Measurements from ENCODE around the gene PAIP2B.
"Not testable (repeated sequence)": the region's sequence is repeated elsewhere in the genome, so short reads cannot be mapped to it uniquely, and the experiment has no call there.

PAIP2B gene

DNA sequence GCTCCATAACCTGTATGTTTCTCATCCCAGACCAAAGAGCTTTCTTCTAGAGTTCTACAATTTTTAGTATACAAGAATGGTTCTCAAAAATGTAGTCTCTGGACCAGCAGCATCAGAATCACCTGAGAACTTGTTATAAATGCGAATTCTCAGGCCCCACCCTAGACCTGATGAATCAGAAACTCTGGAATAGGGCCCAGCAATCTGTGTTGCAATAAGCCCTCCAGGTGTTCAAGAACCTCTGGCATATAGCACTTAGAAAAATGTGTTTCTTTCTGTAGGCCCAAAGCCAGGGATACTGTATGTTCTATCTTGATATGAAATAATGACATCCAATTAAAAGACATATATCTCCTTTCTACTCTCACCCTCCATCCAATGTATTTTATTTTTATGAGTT is 10.4 kb downstream of the PAIP2B start:
- no peak for DNase-seq (ENCODE audit: low spot score)

DNA sequence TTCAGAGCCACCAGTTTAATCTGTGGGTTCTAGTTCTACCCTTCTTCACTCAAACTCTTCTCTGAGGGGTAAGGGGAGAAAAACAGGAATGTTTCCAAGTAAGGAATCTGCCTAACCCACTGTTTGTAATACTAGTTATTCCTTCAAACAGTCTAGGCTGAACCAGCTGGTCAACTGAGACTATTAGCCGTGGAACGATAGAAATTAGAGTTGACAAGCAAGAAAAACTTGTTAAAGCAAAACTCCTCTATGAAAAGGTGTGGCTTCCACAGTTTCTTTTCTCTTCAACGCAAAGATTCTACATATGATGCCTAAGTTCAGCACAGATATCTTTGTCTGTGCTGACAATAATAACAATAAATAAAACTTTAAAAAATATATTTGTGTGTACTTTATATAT is 11.5 kb downstream of the PAIP2B start:
- no peak for DNase-seq (ENCODE audit: low spot score)

DNA sequence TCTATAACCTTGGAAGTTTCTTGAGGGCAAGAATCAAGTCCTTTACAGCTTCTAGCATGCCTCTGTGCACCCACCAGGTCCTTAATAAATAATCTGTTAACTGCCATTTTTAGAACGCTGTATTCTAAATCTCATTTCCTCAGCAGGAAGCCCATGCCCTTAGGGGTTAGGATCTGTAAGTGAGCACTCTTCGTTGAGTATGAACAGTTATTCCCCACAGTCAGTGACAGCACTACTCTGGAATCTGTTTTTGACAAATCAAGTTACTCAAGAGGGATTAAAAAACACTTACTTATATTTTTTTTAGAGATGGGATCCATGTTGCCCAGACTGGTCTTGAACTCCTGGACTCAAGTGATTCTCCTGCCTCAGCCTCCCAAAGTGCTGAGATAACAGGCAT is 14.6 kb downstream of the PAIP2B start:
- DNase-seq (ENCODE audit: low spot score) = no peak

DNA sequence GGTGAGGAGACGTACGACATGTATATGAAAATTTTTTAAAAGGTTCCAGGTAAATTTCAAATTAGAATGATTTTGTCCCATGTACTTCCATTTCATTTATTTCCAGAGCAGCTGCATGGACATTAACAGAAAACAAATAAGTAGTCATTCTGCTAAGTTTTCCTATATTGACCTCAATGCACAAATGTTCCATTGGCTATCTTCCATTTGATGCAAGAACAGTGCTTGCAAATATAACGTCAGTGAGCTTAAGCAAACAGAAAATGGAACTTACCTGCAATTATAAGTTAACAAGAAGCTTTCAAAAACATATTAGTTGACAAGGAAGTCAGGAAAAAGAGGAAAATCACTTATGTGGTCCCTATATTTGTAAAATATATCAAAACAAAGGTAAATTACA is 16.6 kb downstream of the PAIP2B start:
- no peak for DNase-seq (ENCODE audit: low spot score)

DNA sequence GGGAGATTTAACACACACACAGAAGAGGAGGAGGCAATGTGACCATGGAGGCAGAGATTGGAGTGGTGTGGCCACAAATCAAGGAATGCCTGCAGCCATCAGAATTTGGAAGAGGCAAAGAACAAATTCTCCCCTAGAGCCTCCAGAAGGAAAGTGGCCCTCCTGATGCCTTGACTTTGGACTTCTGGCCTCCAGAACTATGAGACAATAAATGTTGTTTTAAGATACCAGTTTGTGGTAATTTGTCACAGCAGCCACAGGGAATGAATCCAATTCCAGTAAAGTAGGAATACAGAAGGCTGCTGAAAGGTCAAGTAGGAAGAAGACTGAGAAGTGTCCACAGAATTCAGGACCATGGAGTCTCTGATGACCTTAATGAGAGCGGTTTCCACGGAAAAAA is 18.1 kb downstream of the PAIP2B start:
- no peak for DNase-seq (ENCODE audit: low spot score)

DNA sequence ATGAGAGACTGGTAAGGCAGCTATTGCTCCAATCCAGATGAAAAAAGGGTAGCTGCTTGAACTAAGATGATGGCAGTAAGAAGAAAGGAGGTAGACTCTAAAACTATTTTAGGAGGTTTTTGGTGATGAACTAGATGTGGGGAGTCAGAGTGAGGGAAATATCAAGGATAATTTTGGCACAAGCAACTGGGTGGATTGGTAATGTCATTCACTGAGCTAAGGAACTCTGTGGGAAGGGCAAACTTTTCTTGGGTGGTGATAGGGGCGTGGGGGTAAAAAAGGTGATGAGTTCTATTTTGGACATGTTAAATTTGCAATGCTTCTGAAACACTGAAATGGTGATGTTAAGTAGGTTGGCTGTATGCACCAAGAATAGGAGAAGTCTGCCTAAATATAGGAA is 19.3 kb downstream of the PAIP2B start:
- no peak for DNase-seq (ENCODE audit: low spot score)

DNA sequence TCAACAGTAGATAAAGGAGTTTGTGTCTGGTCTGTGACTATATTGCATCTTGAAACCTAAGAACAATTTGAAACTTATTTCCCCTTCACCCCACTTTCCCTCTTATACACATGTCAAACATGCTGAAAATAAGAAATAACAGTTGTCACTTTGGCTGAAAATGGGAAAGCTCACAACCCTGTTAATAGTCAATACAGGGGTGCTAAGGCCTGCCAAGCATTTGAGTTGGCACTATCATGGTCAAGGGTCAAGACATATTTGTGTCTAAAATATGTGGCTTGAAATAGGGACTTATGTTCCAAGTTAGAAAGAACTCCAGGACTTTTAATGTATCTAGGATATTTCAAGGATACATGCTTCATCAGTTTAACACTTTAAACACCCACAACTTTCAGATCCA is 20.6 kb downstream of the PAIP2B start:
- DNase-seq (ENCODE audit: low spot score) = no peak

DNA sequence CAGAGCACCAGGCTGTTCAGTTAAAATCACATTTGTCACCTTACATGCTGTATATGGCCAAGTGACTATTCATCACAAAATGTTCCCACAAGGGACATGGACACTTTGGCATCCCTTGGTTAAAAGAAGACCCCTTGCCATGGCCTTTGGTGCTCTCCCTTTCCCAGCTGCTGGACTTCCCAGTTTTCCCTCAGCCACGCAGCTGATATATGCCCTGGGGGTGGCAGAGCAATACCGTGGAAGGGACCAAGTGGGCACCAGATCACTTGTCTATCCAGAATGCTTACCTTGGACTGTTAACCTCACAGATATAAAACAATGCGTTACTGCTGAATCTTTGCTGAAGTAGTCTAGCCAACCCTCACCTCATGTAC is 35.3 kb downstream of the PAIP2B start:
- no peak for DNase-seq (ENCODE audit: low spot score)

DNA sequence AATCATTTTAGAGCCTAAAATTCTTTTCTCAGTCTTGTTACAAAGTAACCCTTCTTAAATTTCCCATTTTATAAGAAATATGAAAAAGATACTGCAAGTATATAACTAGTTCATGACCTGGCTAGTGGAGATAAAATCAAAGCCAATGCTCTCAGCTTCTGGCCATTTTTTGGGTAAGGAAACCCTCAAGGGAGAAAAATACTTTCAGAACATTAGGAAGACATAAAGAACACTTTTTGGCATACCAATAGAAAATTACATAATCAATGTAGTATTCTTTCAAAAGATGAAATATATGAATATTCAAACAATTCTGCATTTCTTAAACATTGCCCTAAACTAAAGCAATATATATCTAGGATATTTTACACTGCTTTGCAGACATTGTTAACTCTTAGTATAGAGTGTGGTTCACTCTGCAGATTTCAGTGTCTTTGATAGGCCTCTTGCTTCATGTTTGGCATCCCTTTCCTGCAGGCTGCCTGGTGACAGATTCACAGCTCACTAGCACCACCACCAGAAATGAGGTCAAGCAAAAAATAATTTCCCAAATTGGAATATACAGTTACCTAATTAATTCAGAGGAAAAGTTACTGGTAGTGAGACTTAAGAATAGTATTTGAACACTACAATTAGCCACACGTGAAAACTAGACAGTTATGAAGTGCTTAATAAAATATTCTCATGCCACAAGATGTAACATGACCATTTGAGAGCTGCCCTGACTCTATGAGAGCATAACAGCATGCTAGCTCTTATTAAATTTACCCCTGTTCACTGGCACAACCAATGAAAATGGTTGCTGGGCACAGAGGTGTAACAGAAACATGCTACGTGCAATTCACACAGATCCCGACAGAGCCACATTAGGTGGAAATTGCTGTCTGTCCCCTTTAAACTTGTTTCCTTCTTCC is 36.0 kb downstream of the PAIP2B start:
- DNase-seq (ENCODE audit: low spot score) = no peak

DNA sequence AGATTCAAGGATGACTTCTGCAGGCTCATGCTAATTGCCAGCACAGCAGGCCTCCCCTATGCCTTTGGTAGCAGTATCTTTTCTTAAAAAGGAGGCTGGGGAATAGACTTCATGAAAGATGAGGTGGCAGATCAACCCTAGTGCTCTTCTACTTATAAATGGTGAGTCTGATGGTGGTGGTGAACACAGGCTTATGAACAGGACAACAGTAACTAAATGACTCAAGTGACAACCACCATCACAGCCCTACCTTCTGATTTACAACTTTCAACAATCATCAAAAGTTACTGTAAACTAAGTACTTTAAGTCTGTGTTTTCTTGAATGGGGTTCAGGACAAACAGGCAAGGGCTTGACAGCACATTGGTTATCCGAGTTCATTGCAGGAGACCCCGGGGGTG is 39.3 kb downstream of the PAIP2B start:
- DNase-seq (ENCODE audit: low spot score) = no peak

DNA sequence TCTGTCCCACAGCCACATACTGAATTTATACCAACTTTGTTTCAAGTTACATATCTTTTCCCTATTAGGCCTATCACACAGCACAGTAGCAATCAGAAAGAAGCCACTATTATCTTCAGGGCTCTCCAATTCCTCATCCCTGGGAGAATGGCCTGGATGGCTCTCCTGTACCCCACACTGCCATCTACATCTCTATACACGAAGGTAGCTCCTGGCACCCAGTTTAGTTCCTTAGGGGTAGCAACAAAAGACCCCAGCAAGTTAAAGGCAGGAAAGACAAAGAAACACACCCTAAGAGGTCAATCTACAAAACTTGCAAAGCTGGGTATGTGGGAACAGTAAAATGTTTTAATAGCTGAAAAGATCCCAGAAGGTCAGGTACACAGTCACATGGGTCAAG is 39.9 kb downstream of the PAIP2B start:
- DNase-seq (ENCODE audit: low spot score) = no peak

DNA sequence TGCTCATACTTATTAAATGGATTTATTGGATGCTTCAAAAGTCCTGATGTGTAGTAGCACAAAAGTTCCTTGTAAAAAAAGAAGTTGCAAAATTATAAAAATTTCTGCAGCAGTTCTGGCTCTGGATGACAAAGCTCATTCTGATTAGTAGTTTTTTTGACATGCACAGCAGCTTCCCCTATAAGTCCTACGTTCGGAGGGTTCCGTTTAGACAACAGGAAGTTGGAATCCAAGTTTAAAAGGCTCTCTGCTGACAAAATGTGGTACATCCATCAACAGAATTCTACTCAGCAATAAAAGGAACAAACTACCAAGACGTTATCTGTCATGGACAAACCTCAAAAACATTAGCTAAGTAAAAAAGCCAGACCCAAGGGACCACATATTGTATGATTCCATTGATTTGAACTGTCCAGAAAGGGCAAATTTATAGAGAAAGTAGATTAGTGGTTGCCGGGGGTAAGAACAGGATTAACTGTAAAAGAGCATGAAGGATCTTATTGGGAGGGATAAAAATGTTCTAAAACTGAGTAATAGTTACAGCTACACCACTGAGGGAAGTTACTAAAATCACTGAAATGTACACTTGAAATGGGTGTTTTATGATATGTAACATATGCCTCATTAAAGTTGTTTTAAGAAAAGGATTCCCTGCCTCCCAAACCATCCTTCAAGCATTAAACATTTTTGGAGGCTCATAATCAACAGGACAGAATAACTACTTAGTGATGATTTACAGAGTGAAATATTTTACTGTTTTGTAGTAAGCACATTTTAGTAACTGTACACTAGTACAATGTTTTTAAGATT is 43.4 kb downstream of the PAIP2B start:
- DNase-seq (ENCODE audit: low spot score) = not testable (repeated sequence)

DNA sequence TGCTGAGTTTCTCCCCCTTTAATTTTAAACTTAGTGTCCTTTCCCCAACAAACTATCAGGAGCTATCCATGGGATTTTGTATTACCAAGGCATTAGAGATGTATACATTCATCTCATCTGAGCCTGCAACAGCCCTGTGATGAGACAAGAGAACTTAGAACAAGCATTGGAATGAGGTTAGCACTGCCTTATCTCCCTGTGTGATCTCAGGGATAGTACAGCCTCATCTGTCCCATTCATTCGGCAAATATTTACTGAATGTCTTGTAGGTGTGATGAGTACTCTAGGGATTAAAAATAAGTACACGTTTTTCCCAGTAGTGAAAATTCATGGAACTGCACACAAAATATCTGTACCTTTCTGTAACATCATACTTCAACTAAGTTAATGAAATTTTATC is 45.6 kb downstream of the PAIP2B start:
- DNase-seq (ENCODE audit: low spot score) = no peak

DNA sequence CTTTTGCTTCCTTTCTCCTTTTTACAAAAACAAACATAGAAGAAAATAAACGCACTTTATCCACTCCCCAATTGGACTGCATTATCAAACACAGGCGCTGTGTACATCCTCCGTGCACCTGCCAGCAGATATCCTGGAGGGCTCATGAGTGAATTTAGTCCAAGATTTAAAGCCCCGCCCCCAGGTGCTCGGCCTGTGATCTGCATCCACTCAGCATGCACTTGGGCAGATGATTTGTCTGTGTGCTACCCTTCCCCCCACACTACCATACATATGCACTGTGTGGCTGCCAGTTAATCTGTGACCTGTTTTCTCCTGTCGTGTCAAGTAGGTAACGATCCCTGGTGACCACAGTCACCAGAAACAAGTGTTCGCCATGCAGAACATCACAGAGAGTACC is 48.1 kb downstream of the PAIP2B start:
- DNase-seq (ENCODE audit: low spot score) = not testable (repeated sequence)

DNA sequence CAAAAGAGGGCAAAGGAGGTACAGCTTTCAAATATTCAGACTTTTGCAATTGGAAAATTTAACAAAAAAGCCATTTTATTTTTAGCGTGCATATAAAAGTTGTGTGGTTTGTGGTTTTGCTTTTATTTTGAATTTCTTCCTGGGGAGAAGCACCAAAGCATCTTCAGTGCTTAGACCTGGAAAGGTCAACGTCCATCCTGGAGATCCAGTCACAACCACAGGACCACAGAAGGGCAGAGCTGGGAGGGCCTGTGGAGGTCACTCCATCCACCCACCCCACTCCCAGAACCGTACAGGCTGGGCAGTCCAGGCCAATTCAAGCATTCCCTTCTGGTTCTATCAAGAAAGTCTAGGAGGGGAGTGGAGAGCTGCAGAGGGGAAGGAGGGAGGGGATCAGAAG is 52.7 kb downstream of the PAIP2B start:
- DNase-seq (ENCODE audit: low spot score) = no peak

DNA sequence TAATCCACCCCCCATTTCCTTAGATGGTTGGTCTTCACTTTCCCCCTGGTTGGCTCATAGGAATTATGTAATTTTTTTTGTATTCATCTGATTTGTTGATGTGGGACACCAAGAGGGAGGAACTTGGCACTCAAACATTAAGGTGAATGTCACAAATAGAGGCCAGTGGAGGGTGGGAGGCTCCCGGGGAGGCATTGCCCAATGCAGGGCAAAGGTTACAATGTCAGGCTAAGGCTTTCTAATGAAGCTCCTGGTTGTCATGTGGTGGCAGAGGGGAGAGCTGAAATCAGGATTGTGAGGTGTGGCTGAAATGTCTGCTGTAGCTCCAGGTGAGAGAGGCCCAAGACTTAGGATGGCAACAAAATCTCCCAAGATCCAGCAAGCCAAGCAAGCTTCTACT is 53.8 kb downstream of the PAIP2B start:
- DNase-seq (ENCODE audit: low spot score) = no peak

DNA sequence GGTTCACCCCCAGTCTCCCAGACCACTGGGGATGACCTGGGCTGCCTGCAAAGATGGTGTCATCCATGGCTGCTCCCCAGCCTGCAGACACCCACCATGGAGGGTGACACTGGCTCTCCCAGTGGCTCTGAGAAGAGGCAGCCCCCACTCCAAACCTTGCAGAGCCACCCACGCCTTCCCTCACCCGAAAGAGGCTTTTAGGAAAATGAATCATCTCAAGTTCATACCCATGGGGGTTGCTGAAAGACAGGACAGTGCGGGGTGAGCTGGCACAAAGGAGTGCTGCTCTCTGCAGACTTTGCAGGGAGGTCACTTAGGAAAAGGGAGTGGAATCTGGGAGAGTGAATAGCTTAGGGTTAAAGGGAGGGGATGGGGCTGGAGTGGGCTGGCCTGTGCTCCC is 60.1 kb downstream of the PAIP2B start:
- no peak for DNase-seq (ENCODE audit: low spot score)

DNA sequence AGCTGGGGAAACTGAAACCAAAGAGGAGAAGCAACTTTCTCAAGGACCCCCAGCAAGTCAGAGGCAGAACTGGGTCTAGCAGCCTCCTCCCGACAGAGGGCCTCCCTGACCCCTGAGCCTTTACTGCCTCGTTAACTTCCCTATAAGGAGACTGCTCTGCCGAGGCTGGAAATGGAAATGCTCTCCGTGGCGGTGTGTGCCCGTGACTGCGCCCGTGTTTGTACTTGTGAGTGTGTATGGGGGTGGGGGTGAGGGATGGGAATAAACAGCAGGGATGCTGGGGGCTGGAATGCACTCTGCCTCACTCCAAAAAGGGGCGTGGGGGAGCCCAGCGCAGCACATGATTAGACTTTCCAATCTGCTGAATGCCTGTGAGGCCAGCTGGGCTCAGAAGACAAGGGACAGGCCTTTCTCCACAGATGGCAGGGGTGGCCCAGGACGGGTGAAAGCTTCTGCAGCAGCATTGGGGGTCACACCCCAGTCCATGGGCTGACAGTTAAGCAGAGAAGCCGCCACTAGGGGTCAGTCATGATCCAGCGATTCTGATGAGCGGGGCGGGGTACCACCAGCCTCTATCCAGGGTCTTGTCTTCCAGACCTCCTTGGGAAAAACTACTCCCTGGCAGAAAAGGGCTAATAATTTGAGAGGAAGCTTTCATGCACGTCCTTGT is 69.6 kb downstream of the PAIP2B start:
- peak; percentile 24 for DNase-seq (ENCODE audit: low spot score)

DNA sequence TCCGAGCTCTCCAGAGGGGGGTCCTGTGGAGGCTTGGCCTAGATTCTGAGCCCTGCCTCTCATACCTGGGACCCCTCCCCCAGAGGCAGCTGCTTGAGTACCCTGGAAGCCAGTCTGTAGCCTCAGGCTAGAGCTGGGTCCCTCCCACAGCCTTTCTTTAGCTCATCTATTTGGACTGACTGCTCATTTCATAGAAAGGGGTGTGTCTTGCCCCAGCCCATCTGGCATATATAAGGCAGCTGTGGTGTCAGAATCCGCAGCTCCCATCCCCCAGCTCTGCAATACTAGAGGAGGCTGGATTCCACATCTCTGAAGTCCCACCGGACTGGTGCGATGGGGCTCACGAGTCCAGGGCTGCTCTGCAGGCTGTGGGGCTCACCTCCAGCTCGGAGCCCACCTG is 70.3 kb downstream of the PAIP2B start:
- DNase-seq (ENCODE audit: low spot score) = peak; percentile 21

DNA sequence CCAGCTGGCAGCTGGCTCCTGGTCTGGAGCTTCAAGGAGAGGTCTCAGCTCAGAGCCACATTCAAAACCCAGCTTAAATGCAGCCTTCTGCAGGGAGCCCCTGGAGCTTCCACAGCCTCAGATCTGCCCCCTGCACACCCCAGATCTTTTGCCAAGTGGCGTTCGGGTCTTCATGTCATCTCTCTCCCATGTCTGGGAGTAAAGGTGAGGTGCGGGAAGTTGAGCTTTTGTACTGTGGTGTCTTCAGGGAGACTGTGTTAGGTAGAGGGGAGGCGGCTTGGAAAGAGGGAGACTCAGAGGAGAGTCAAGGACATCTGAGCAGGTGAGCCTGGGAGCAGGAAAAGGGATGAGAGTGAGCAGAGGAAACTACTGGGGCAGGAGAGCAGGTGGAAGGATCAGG is 71.1 kb downstream of the PAIP2B start:
- DNase-seq (ENCODE audit: low spot score) = no peak

DNA sequence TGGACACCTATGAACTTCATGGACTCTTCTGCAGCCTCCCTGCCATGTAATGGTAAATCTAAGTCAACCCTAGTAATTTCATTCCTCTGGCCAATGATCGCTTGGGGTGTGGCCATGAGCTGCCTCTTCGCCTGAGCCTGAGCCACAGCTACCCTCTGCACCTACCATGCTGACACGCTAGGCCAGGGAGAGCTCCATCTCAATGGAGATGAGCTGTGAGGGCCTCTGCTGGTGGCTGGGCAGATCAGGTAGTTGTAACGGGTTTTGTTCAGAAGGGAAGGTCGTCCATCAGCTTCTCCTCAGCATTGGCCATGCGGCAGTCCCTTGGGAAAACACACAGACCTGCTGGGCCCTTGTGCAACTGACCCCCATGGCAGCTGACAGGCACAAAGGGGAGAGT is 72.1 kb downstream of the PAIP2B start:
- no peak for DNase-seq (ENCODE audit: low spot score)

DNA sequence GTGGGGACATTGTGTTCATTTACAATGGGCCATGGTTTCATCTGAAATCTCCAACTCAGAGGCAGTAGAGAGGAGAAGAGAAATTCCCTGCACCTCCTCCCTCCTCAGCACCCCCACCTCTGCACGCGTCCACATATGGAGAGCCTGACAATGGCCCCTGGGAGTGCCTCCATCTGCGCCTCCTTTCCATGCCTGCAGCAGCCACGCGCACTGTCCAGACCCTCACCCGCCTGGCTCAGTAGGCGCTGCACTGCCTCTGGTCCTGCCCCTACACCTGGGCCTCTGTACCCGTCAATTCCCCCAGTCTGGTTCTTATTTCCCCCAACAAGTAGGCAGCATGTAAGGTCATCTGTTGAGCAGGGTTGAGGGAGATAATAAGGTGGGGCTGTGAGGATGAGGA is 72.6 kb downstream of the PAIP2B start:
- DNase-seq (ENCODE audit: low spot score) = no peak

Measured in COLO829 (cell line).